Breast epithelium (tissue), 4 donors: ENCODE results near the gene LPP. TPM values are rescaled to one million over a fixed set of nuclear protein-coding genes. Genes with fewer than 3 reads are reported as not detected.

Experiments
- DNase-seq, 2 donors: peaks; one replicate each; pipeline ENCODE4 v3.0.0-alpha.2; 2019; ENCODE audit warnings: low spot score in 2 of 2
- H3K27ac ChIP-seq, 2 donors: fragments of 200-600 bp; sonication (generic) in 1 of 2; one replicate each; pipeline ENCODE4 v1.5.1; 2016 to 2019; ENCODE audit warnings: mild to moderate bottlenecking in 1 of 2
- H3K27me3 ChIP-seq, 2 donors: fragments of 200-600 bp; sonication (generic) in 1 of 2; one replicate each; pipeline versions ENCODE4 v1.5.1 to v1.6.0; 2017 to 2019; ENCODE audit warnings: control low read depth in 1 of 2, mild to moderate bottlenecking in 1 of 2
- H3K36me3 ChIP-seq: fragments of 200-600 bp; one replicate; pipeline ENCODE4 v1.5.1; 2019
- H3K4me1 ChIP-seq, 2 donors: fragments of 200-600 bp; sonication (generic); one replicate each; pipeline ENCODE4 v1.5.1; 2016 to 2019; ENCODE audit warnings: control low read depth in 1 of 2
- H3K4me3 ChIP-seq, 3 donors: fragments of 200-600 bp; sonication (generic); 1 replicate in 2 of 3; 2 replicates in 1 of 3; pipeline ENCODE4 v1.5.1; 2016 to 2019; ENCODE audit warnings: mild to moderate bottlenecking in 3 of 3, moderate library complexity in 2 of 3
- H3K9me3 ChIP-seq, 2 donors: fragments of 200-600 bp; sonication (generic) in 1 of 2; one replicate each; pipeline ENCODE4 v1.5.1; 2016 to 2019; ENCODE audit warnings: control low read depth in 1 of 2
- POLR2A ChIP-seq: fragments of 450-650 bp; IDR thresholded peaks from one replicate; pipeline ENCODE4 v1.6.1; 2016; ENCODE audit warnings: antibody characterized with exemption, mild to moderate bottlenecking, moderate library complexity
- POLR2AphosphoS5 ChIP-seq, 3 donors: sonication (generic); formaldehyde crosslinking; IDR thresholded peaks; one replicate each; pipeline ENCODE4 v1.6.1; 2017; ENCODE audit warnings: antibody characterized with exemption in 3 of 3
- intact Hi-C: fragments of 100-400 bp; cut with DNase I; formaldehyde crosslinking; loops from one replicate; pipeline ENCODE4 v1.15.1; 2023; ENCODE audit warnings: low total_unique reads
- total RNA-seq, 3 donors: library from RNA; depleted of rRNA; stranded (reverse); fragments of >200 nt; gene quantifications; one replicate each; pipeline ENCODE4 v1.1.0, GENCODE V29; 2016
- TF ChIP-seq, protein P1 (sequence below), 3 donors: fragments of 450-650 bp; IDR thresholded peaks; one replicate each; pipeline ENCODE4 v1.5.1; 2016 to 2017; ENCODE audit warnings: antibody characterized with exemption in 3 of 3, mild to moderate bottlenecking in 3 of 3, moderate library complexity in 3 of 3

LPP gene
- total RNA-seq, 3 donors from 2014 or later, result 135 to 183 (median 147) TPM

DNA sequence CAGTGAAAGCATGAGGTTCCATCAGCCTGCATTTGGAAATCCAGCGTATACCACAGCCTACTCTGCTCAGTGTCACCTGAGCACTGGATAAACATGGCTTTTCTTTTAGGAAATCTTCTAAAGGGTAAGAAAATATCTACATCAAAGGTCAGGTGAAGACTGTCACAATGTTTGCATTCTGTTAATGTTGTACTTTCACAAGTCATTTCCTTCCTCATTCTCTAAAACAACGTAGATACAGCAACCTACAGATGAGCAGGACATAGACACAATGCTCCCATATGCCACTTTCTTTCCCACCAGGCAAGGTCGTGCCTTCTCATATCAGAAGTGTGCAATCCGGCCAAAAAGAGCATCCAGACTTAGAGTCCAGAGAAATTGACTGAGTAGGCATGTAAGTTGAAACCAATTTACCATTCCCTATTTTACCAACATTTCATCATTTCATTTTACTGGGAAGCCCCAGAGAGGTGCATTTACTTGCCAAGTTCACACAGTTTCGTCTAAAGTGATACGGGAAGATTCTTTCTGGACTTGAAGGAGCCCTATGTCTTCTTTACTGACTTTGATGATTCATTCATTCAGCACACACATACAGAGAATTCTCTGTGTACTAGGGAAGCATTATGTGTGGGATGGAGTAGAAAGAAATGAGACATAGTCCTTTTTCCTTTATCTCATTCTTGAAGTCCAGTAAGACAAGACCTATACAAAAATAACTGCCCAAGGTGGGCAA is 30.6 kb upstream of the LPP start:
- no peak for DNase-seq
- Histone ChIP-seq H3K4me3 (no peak overlapping the region), H3K27me3 (no peaks in the 10 kb centered on the region), H3K4me1 (no peaks in the 10 kb centered on the region), H3K27ac (no peak overlapping the region), H3K36me3 (no peaks in the 10 kb centered on the region), H3K9me3 (no peaks in the 10 kb centered on the region)
- intact Hi-C loops, result no loop called here
- TF ChIP-seq POLR2A (no peak), POLR2AphosphoS5 (IDR thresholded peaks at IDR 0.05) (no peak)
- TF ChIP-seq, protein P1, sequence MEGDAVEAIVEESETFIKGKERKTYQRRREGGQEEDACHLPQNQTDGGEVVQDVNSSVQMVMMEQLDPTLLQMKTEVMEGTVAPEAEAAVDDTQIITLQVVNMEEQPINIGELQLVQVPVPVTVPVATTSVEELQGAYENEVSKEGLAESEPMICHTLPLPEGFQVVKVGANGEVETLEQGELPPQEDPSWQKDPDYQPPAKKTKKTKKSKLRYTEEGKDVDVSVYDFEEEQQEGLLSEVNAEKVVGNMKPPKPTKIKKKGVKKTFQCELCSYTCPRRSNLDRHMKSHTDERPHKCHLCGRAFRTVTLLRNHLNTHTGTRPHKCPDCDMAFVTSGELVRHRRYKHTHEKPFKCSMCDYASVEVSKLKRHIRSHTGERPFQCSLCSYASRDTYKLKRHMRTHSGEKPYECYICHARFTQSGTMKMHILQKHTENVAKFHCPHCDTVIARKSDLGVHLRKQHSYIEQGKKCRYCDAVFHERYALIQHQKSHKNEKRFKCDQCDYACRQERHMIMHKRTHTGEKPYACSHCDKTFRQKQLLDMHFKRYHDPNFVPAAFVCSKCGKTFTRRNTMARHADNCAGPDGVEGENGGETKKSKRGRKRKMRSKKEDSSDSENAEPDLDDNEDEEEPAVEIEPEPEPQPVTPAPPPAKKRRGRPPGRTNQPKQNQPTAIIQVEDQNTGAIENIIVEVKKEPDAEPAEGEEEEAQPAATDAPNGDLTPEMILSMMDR (IDR thresholded peaks at IDR 0.05), result no peak

DNA sequence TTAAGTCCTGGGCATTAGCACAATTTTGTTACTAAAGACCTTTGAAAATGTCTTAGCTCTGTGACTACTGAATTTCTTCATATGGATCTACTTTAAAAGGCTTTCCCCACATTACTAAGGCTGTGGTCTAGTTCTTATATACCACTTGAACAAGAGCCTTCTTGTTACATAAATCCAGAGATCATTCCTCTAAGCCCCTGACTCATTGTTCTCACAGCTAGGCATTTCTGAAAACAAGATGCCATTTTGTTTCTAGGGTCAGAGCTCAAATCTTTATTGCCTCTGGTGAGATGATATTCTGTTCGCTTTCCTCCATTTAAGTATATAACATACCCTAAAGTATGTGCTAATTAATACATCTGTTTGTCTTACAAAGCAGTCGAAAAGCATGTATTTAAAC is 29.8 kb upstream of the LPP start:
- H3K27me3 ChIP-seq, result no peaks in the 10 kb centered on the region
- no peaks in the 10 kb centered on the region for H3K36me3 ChIP-seq
- no peak for DNase-seq
- intact Hi-C loops, result no loop called here
- H3K4me1 ChIP-seq, result no peaks in the 10 kb centered on the region
- TF ChIP-seq POLR2AphosphoS5 (IDR thresholded peaks at IDR 0.05), result no peak
- no peak for TF ChIP-seq POLR2A
- TF ChIP-seq, protein P1 (IDR thresholded peaks at IDR 0.05), result no peak
- H3K27ac ChIP-seq, result no peak overlapping the region
- no peaks in the 10 kb centered on the region for H3K9me3 ChIP-seq
- H3K4me3 ChIP-seq, result no peak overlapping the region

DNA sequence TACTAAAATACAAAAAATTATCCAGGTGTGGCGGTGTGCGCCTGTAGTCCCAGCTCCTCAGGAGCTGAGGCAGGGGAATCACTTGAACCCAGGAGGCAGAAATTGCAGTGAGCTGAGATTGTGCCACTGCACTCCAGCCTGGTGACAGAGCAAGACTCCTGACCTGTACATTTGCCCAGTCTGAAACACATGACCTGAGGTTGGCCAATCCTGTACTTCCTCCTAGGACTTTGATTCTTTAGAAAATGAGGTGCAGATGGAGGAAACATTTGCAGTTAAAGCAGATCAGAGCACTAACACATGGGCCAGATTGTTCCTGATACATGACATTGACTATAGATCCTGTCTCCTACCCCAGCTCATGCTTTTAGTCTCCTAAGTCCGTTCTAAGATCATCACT is 28.9 kb upstream of the LPP start:
- H3K4me3 ChIP-seq, result no peak overlapping the region
- no peaks in the 10 kb centered on the region for H3K27me3 ChIP-seq
- H3K27ac ChIP-seq, result no peak overlapping the region
- H3K36me3 ChIP-seq, result no peaks in the 10 kb centered on the region
- H3K9me3 ChIP-seq, result no peaks in the 10 kb centered on the region
- H3K4me1 ChIP-seq, result no peaks in the 10 kb centered on the region
- TF ChIP-seq, protein P1 (IDR thresholded peaks at IDR 0.05), result no peak
- TF ChIP-seq POLR2A (no peak), POLR2AphosphoS5 (IDR thresholded peaks at IDR 0.05) (no peak)
- DNase-seq, result no peak
- intact Hi-C loops, result no loop called here

DNA sequence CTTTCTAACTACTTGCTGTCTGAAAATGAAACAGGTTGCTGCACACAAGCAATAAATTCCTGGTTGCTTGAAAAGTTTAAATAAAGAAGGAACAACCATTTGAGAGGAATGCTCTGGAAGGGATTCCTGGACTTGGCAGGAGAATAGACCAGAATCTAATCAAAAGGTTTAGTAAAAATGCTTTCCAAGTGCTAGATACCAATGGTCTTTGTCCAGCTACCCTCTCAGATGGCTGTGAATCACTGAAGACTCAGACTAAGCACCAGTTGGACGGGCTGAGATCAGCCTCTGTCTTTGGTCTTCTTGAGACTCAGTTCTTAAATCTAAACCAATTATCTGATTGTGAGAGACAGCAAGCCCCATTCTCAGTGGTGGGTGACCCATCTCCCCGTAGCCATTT is 27.7 kb upstream of the LPP start:
- Histone ChIP-seq H3K36me3 (no peaks in the 10 kb centered on the region), H3K27ac (no peak overlapping the region), H3K4me1 (no peaks in the 10 kb centered on the region), H3K4me3 (no peak overlapping the region), H3K9me3 (no peaks in the 10 kb centered on the region), H3K27me3 (no peaks in the 10 kb centered on the region)
- intact Hi-C loops, result no loop called here
- no peak for DNase-seq
- TF ChIP-seq POLR2A (no peak), POLR2AphosphoS5 (IDR thresholded peaks at IDR 0.05) (no peak)
- TF ChIP-seq, protein P1 (IDR thresholded peaks at IDR 0.05), result no peak

DNA sequence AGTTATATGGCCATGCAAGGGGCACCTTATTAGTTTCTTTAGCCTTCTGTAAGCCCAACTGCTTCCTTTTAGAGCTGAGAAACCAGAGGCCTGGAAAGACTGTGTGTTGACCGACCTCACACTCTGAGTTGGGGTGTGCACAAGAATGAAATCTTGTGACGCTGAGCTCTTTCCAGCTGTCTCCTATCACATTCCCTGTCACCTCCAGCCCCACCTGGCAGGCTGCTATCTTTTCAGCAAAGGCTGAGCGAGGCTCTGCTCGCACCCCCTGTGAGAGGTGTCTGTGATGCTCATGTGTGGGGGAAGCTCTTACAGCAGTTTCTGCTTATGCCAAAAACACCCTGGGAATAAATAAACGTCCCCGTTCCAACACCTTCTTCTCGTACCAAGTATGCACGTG is 27.0 kb upstream of the LPP start:
- Histone ChIP-seq H3K27ac (no peak overlapping the region), H3K36me3 (no peaks in the 10 kb centered on the region), H3K4me3 (no peak overlapping the region), H3K4me1 (no peaks in the 10 kb centered on the region), H3K27me3 (no peaks in the 10 kb centered on the region), H3K9me3 (no peaks in the 10 kb centered on the region)
- no peak for DNase-seq
- no peak for TF ChIP-seq POLR2A
- TF ChIP-seq, protein P1 (IDR thresholded peaks at IDR 0.05), result no peak
- no peak for TF ChIP-seq POLR2AphosphoS5 (IDR thresholded peaks at IDR 0.05)
- intact Hi-C loops, result no loop called here
